HCT116 (cell line): ENCODE data around the gene INSRR. TPM values are rescaled to one million over a fixed set of nuclear protein-coding genes. Genes with fewer than 3 reads are reported as not detected.

Experiments
- ATAC-seq: fragments of 200-7000 bp; cut with Tn5 transposase; 2 replicates; pipeline ENCODE4 v1.9.1; 2020; ENCODE audit warnings: mild to moderate bottlenecking, moderate library complexity
- BruUV-seq: library from RNA; stranded (reverse); fragments of 400-500 nt; replicated peaks from 2 replicates; lab custom pipeline; 2021; lab: Mats Ljungman, UMichigan
- CTCF ChIA-PET: fragments of 300-600 bp; sonication (Branson Sonifier 250); formaldehyde crosslinking; loops from one replicate; lab custom pipeline; 2021; ENCODE audit warnings: antibody characterized with exemption; lab: Charles Lee
- POLR2A ChIA-PET: fragments of 300-600, 350-600 bp; sonication (Branson Sonifier 250); formaldehyde crosslinking; loops from one replicate; lab custom pipeline; 2021; ENCODE audit warnings: antibody characterized with exemption; lab: Charles Lee
- RAD21 ChIA-PET, 2 experiments: fragments of 300-600 bp; sonication (Branson Sonifier 250); formaldehyde crosslinking; loops; one replicate each; lab custom pipeline; 2023; ENCODE audit warnings: low total read pairs in 2 of 2; ENCODE audit not compliant: uncharacterized antibody in 2 of 2, unreplicated experiment in 2 of 2, low non-redundant PET in 1 of 2; lab: Charles Lee
- DNase-seq: peaks from one replicate; pipeline ENCODE4 v3.0.0-alpha.2; 2010; ENCODE audit warnings: low read depth, low spot score
- H2AFZ ChIP-seq: fragments of 200-600 bp; shearing (Covaris generic), sonication (generic); 2 replicates; pipeline ENCODE4 v1.6.1; 2017; ENCODE audit warnings: low read depth, mixed run types, mixed read lengths, antibody characterized with exemption, low read length; ENCODE audit not compliant: poor library complexity, severe bottlenecking
- H3K27ac ChIP-seq: 2 replicates; pipeline ENCODE4 v1.5.1; 2012; ENCODE audit warnings: low read depth, low read length
- H3K27me3 ChIP-seq: fragments of 200-600 bp; sonication (generic); 2 replicates; pipeline ENCODE4 v1.6.1; 2016; ENCODE audit warnings: mixed run types, low read length, mixed read lengths; ENCODE audit not compliant: insufficient read depth
- H3K36me3 ChIP-seq, 2 experiments: fragments of 200-500 bp in 1 of 2; fragments of 200-600 bp in 1 of 2; sonication (Bioruptor generic) in 1 of 2; sonication (generic) in 1 of 2; 2 replicates each; pipeline versions ENCODE4 v1.5.1 to v1.6.1; 2014 to 2016; ENCODE audit warnings: low read length in 2 of 2, inconsistent platforms in 1 of 2, mixed read lengths in 1 of 2, mixed run types in 1 of 2; ENCODE audit not compliant: insufficient read depth in 2 of 2, control insufficient read depth in 1 of 2
- H3K4me1 ChIP-seq, 2 experiments: fragments of 200-600 bp in 1 of 2; sonication (generic) in 1 of 2; 2 replicates each; pipeline versions ENCODE4 v1.5.1 to v1.6.1; 2012 to 2017; ENCODE audit warnings: low read length in 2 of 2, inconsistent platforms in 1 of 2, mild to moderate bottlenecking in 1 of 2, mixed read lengths in 1 of 2, mixed run types in 1 of 2, moderate library complexity in 1 of 2; ENCODE audit not compliant: insufficient read depth in 2 of 2, control insufficient read depth in 1 of 2
- H3K4me2 ChIP-seq: fragments of 200-600 bp; sonication (generic); 2 replicates; pipeline ENCODE4 v1.6.1; 2017; ENCODE audit warnings: mixed run types, low read length, mixed read lengths
- H3K4me3 ChIP-seq, 2 experiments: fragments of 200-600 bp in 1 of 2; sonication (generic) in 1 of 2; replicated peaks in 1 of 2; 2 replicates each; pipeline ENCODE4 v1.5.1; 2011 to 2016; ENCODE audit warnings: low read length in 2 of 2, control low read depth in 1 of 2, low read depth in 1 of 2, mild to moderate bottlenecking in 1 of 2, mixed read lengths in 1 of 2, mixed run types in 1 of 2
- H3K79me2 ChIP-seq: fragments of 200-600 bp; sonication (generic); 2 replicates; pipeline ENCODE4 v1.6.1; 2017; ENCODE audit warnings: mild to moderate bottlenecking, mixed run types, low read length, moderate library complexity, mixed read lengths; ENCODE audit not compliant: insufficient read depth
- H3K9ac ChIP-seq: fragments of 200-600 bp; sonication (generic); 2 replicates; pipeline ENCODE4 v1.6.1; 2016; ENCODE audit warnings: low read length, mixed read lengths
- H3K9me2 ChIP-seq: fragments of 200-600 bp; sonication (generic), shearing (Covaris generic); 2 replicates; pipeline ENCODE4 v1.6.1; 2017; ENCODE audit warnings: mixed run types, mild to moderate bottlenecking, moderate library complexity; ENCODE audit not compliant: insufficient read depth
- H3K9me3 ChIP-seq, 2 experiments: fragments of 200-500 bp in 1 of 2; fragments of 200-600 bp in 1 of 2; sonication (Bioruptor generic) in 1 of 2; sonication (generic) in 1 of 2; 2 replicates each; pipeline ENCODE4 v1.6.1; 2014 to 2017; ENCODE audit warnings: low read length in 2 of 2, mixed read lengths in 2 of 2, inconsistent platforms in 1 of 2, low read depth in 1 of 2, mild to moderate bottlenecking in 1 of 2, mixed run types in 1 of 2, moderate library complexity in 1 of 2; ENCODE audit not compliant: control insufficient read depth in 1 of 2, insufficient read depth in 1 of 2
- H4K20me1 ChIP-seq: fragments of 200-600 bp; sonication (generic), shearing (Covaris generic); 2 replicates; pipeline ENCODE4 v1.6.1; 2017; ENCODE audit warnings: mixed run types, mild to moderate bottlenecking, moderate library complexity; ENCODE audit not compliant: insufficient read depth
- ATF3 ChIP-seq: IDR thresholded peaks from 2 replicates; pipeline ENCODE4 v1.6.1; 2012
- CBX3 ChIP-seq: IDR thresholded peaks from 2 replicates; pipeline ENCODE4 v1.6.1; 2012; ENCODE audit warnings: low read depth
- CEBPB ChIP-seq: IDR thresholded peaks from 2 replicates; pipeline ENCODE4 v1.6.1; 2012; ENCODE audit warnings: low read depth
- EGR1 ChIP-seq: IDR thresholded peaks from 2 replicates; pipeline ENCODE4 v1.6.1; 2012; ENCODE audit warnings: low read depth
- EZH2 ChIP-seq: fragments of 200-600 bp; sonication (generic); IDR thresholded peaks from 2 replicates; pipeline ENCODE4 v1.6.1; 2017; ENCODE audit warnings: antibody characterized with exemption, mixed run types
- JUND ChIP-seq: IDR thresholded peaks from 2 replicates; pipeline ENCODE4 v1.6.1; 2012
- MAX ChIP-seq: IDR thresholded peaks from 2 replicates; pipeline ENCODE4 v1.6.1; 2012
- POLR2A ChIP-seq: IDR thresholded peaks from 2 replicates; pipeline ENCODE4 v1.7.0; 2011; ENCODE audit warnings: borderline replicate concordance; ENCODE audit not compliant: insufficient read depth, insufficient read length; ENCODE audit errors: extremely low read depth
- POLR2AphosphoS5 ChIP-seq: IDR thresholded peaks from 2 replicates; pipeline ENCODE4 v1.6.1; 2011; ENCODE audit warnings: mild to moderate bottlenecking, low read depth, low read length, moderate library complexity
- REST ChIP-seq: IDR thresholded peaks from 2 replicates; pipeline ENCODE4 v1.6.1; 2012; ENCODE audit warnings: low read depth
- SRF ChIP-seq: IDR thresholded peaks from 2 replicates; pipeline ENCODE4 v1.6.1; 2012; ENCODE audit warnings: low read depth
- TCF7L2 ChIP-seq: IDR thresholded peaks from 2 replicates; pipeline ENCODE4 v1.7.0; 2011; ENCODE audit warnings: borderline replicate concordance, inconsistent platforms; ENCODE audit not compliant: insufficient read depth, insufficient read length; ENCODE audit errors: extremely low read depth
- ZBTB33 ChIP-seq: IDR thresholded peaks from 2 replicates; pipeline ENCODE4 v1.6.1; 2011; ENCODE audit warnings: mild to moderate bottlenecking, low read length, moderate library complexity; ENCODE audit not compliant: insufficient replicate concordance; ENCODE audit errors: extremely low read depth
- ZNF274 ChIP-seq: fragments of 200-500 bp; sonication (Bioruptor generic); IDR thresholded peaks from 2 replicates; pipeline ENCODE4 v1.6.1; 2014; ENCODE audit warnings: mild to moderate bottlenecking, low read depth, low read length, inconsistent platforms
- intact Hi-C: fragments of 100-400 bp; cut with micrococcal nuclease; formaldehyde crosslinking; loops from 2 replicates; pipeline ENCODE4 v1.10.0; 2022
- total RNA-seq: library from RNA; stranded (reverse); gene quantifications from one replicate; pipeline ENCODE4 v1.2.1, GENCODE V29; 2021; ENCODE audit not compliant: unreplicated experiment

Gene INSRR
- total RNA-seq, 1 experiment from 2014 or later, result not detected

GRCh38 chr1:156874142-156874541, 15.2 kb upstream of the INSRR start:
- no peak for ATAC-seq
- Histone ChIP-seq H3K9me3 (no peaks in the 10 kb centered on the region), H3K79me2 (no peaks in the 10 kb centered on the region)
- TF ChIP-seq CEBPB (no peak), REST (no peak), ZBTB33 (no peak), POLR2AphosphoS5 (no peak), EZH2 (no peak), JUND (no peak), TCF7L2 (no peak), SRF (no peak), EGR1 (no peak), POLR2A (no peak), MAX (no peak), ZNF274 (no peak), ATF3 (no peak), CBX3 (no peak)
- TF ChIP-seq, all 23 proteins: peak for 0
- ChIA-PET CTCF (interaction anchor here (1.0 kb wide), 1 partner anchor 184 kb away, joined by 3 read pairs; no protein-coding TSS in a partner anchor), POLR2A (no interaction called here), RAD21 (no interaction called here)
- H3K9me2 ChIP-seq, result no peaks in the 10 kb centered on the region
- peaks cover 0 to 15% of the 10 kb centered on the region in 2 experiments; a peak in 2 of 4 replicates for H3K4me1 ChIP-seq
- no peaks in the 10 kb centered on the region for H3K36me3 ChIP-seq
- intact Hi-C loops, result no loop called here
- DNase-seq, result no peak
- 0 out of 2 replicates have a peak, but pooled peaks cover 3% of the 10 kb centered on the region for H3K27me3 ChIP-seq
- no TSS peak for BruUV-seq
- H4K20me1 ChIP-seq, result no peaks in the 10 kb centered on the region
- H3K4me2 ChIP-seq, result no peak overlapping the region
- H3K27ac ChIP-seq, result no peak overlapping the region
- no peak overlapping the region for H3K4me3 ChIP-seq
- H3K9ac ChIP-seq, result no peak overlapping the region
- no peak overlapping the region for H2AFZ ChIP-seq
